K562 (cell line): Measurements from ENCODE around the gene KRT83. TPM values are rescaled to one million over a fixed set of nuclear protein-coding genes. Genes with fewer than 3 reads are reported as not detected.

Experiments
- ATAC-seq: fragments of 200-7000 bp; cut with Tn5 transposase; 3 replicates; pipeline ENCODE4 v1.9.1; 2020; ENCODE audit warnings: moderate library complexity
- BruUV-seq: library from RNA; stranded (reverse); fragments of 400-500 nt; replicated peaks from 2 replicates; lab custom pipeline; 2021; lab: Mats Ljungman, UMichigan
- CTCF ChIA-PET: fragments of 300-600 bp; formaldehyde crosslinking; extraction: SDS; loops from one replicate; lab custom pipeline; 2021; ENCODE audit warnings: low intra/inter-chr PET ratio; lab: Yijun Ruan, JAX
- POLR2A ChIA-PET: fragments of 300-600, 350-650 bp; sonication (Branson Sonifier 250); formaldehyde crosslinking; extraction: SDS; loops from one replicate; lab custom pipeline; 2021; ENCODE audit warnings: antibody characterized with exemption, inconsistent platforms; lab: Yijun Ruan, JAX
- DNase-seq, 4 experiments: peaks; one replicate each; pipeline versions ENCODE4 v3.0.0 to v3.0.0-alpha.2; 2011 to 2018; ENCODE audit warnings: low spot score in 3 of 4, mixed read lengths in 3 of 4; ENCODE audit errors: extremely low read depth in 1 of 4
- FAIRE-seq: peaks from 2 replicates; lab custom pipeline; 2011; peaks lifted over from hg19 to GRCh38; lab: Jason Lieb, UNC
- H2AFZ ChIP-seq: 2 replicates; pipeline ENCODE4 v1.6.0; 2011; ENCODE audit warnings: low read depth, low read length, control low read depth, inconsistent platforms
- H3K27ac ChIP-seq: fragments of 200-600 bp; 3 replicates; pipeline ENCODE4 v1.8.0; 2011; ENCODE audit warnings: low read depth, mild to moderate bottlenecking, control low read depth, inconsistent platforms, low read length, moderate library complexity, mixed read lengths; ENCODE audit errors: extremely low read depth
- H3K27me3 ChIP-seq, 2 experiments: fragments of 300-600 bp in 1 of 2; 2 replicates in 1 of 2; 3 replicates in 1 of 2; pipeline versions ENCODE4 v1.6.0 to v1.8.0; 2011; ENCODE audit warnings: inconsistent platforms in 2 of 2, low read length in 2 of 2, mild to moderate bottlenecking in 1 of 2, mixed read lengths in 1 of 2, moderate library complexity in 1 of 2; ENCODE audit not compliant: control insufficient read depth in 2 of 2, insufficient read depth in 2 of 2
- H3K36me3 ChIP-seq: fragments of 300-600 bp; 3 replicates; pipeline ENCODE4 v1.8.0; 2011; ENCODE audit warnings: mild to moderate bottlenecking, low read length, inconsistent platforms; ENCODE audit not compliant: control insufficient read depth, insufficient read depth
- H3K4me1 ChIP-seq, 2 experiments: fragments of 200-600 bp in 1 of 2; replicated peaks in 1 of 2; 2 replicates in 1 of 2; 3 replicates in 1 of 2; pipeline versions ENCODE4 v1.5.1 to v1.8.0; 2011; ENCODE audit warnings: inconsistent platforms in 2 of 2, low read length in 2 of 2, mild to moderate bottlenecking in 1 of 2, mixed read lengths in 1 of 2, moderate library complexity in 1 of 2; ENCODE audit not compliant: control insufficient read depth in 2 of 2, insufficient read depth in 2 of 2
- H3K4me2 ChIP-seq: 2 replicates; pipeline ENCODE4 v1.6.1; 2011; ENCODE audit warnings: low read length, control low read depth, inconsistent platforms, mixed read lengths; ENCODE audit not compliant: insufficient read depth
- H3K4me3 ChIP-seq: fragments of 200-600 bp; sonication (generic), shearing (Covaris generic); 2 replicates; pipeline ENCODE4 v1.5.1; 2016; ENCODE audit warnings: control low read depth, inconsistent platforms
- H3K79me2 ChIP-seq: fragments of 200-600 bp; 3 replicates; pipeline ENCODE4 v1.8.0; 2011; ENCODE audit warnings: low read length, inconsistent platforms; ENCODE audit not compliant: control insufficient read depth, insufficient read depth
- H3K9ac ChIP-seq, 2 experiments: 2 replicates each; pipeline versions ENCODE4 v1.6.0 to v1.6.1; 2011; ENCODE audit warnings: low read depth in 2 of 2, low read length in 2 of 2, control low read depth in 1 of 2, inconsistent platforms in 1 of 2, mild to moderate bottlenecking in 1 of 2, mixed read lengths in 1 of 2; ENCODE audit not compliant: insufficient read depth in 1 of 2
- H3K9me1 ChIP-seq: one replicate; pipeline ENCODE4 v1.6.0; 2011; ENCODE audit warnings: inconsistent platforms, mild to moderate bottlenecking, low read length, moderate library complexity; ENCODE audit not compliant: control insufficient read depth, insufficient read depth
- H3K9me3 ChIP-seq: replicated peaks from 2 replicates; pipeline ENCODE4 v1.5.1; 2011; ENCODE audit warnings: low read depth, low read length, inconsistent platforms; ENCODE audit not compliant: control insufficient read depth, insufficient read depth
- H4K20me1 ChIP-seq: replicated peaks from 2 replicates; pipeline ENCODE4 v1.6.1; 2011; ENCODE audit warnings: low read length, inconsistent platforms, mixed read lengths; ENCODE audit not compliant: control insufficient read depth, insufficient read depth
- SRF ChIP-seq, 2 experiments: fragments of 250-450, 450-650 bp in 1 of 2; sonication (Bioruptor Pico) in 1 of 2; sonication (generic) in 1 of 2; formaldehyde crosslinking; IDR thresholded peaks; 2 replicates each; pipeline versions ENCODE4 v1.5.0 to v1.5.1; 2020 to 2022; ENCODE audit warnings: mild to moderate bottlenecking in 1 of 2, missing genetic modification reagents in 1 of 2
- WGBS: fragments of 100-300 bp; shearing (Covaris generic); methylation state at CpG from one replicate; pipeline ENCODE4 v1.1.6; 2016; ENCODE audit warnings: low coverage, mixed read lengths; ENCODE audit not compliant: insufficient coverage; ENCODE audit errors: missing lambda C conversion rate; 5-methylcytosine and 5-hydroxymethylcytosine counted together
- in situ Hi-C: fragments of 300-500 bp; cut with MboI; formaldehyde crosslinking; loops from 4 replicates; pipeline ENCODE4 v1.15.0; 2018; ENCODE audit warnings: inconsistent platforms, mixed read lengths
- intact Hi-C: fragments of 100-400 bp; cut with micrococcal nuclease; formaldehyde crosslinking; loops from 2 replicates; pipeline ENCODE4 v1.14.2; 2022
- polyA plus RNA-seq, 8 experiments: library from polyadenylated mRNA; depleted of rRNA in 4 of 8; stranded (reverse) in 5 of 8; unstranded in 3 of 8; fragments of >200 nt; fragmentation: Nextera tagmentation in 2 of 8; fragmentation: Illumina TruSeq in 1 of 8; extraction: Ambion mirVana in 2 of 8; extraction: Trizol in 1 of 8; gene quantifications; 2 replicates each; pipeline versions ENCODE4 v1.2.1 to v1.2.3, GENCODE V29; 2011 to 2014; ENCODE audit warnings: inconsistent platforms in 1 of 8, missing spikeins in 1 of 8
- total RNA-seq, 7 experiments: library from RNA; depleted of rRNA in 6 of 7; stranded (reverse); fragments of >200 nt in 6 of 7; fragmentation: Illumina TruSeq in 2 of 7; extraction: Trizol in 2 of 7; gene quantifications; 2 replicates each; pipeline versions ENCODE4 v1.2.1 to v1.2.3, GENCODE V29; 2011 to 2021; ENCODE audit warnings: low replicate concordance in 1 of 7
- TF ChIP-seq, protein P1 (sequence below), 3 experiments: IDR thresholded peaks in 2 of 3; conservative IDR thresholded peaks in 1 of 3; 2 replicates each; pipeline ENCODE4 v1.5.1; 2011 to 2012; ENCODE audit warnings: low read length in 3 of 3, mild to moderate bottlenecking in 3 of 3, control low read depth in 2 of 3, improper control_type of control experiment in 1 of 3, inconsistent platforms in 1 of 3, low read depth in 1 of 3, mixed read lengths in 1 of 3, moderate library complexity in 1 of 3; ENCODE audit not compliant: insufficient read depth in 2 of 3

The KRT83 gene
- total and polyA plus RNA-seq, 9 of the 15 experiments (the other 6 are each of a cell fraction or from before 2014, with no cell fraction given), result not detected

DNA sequence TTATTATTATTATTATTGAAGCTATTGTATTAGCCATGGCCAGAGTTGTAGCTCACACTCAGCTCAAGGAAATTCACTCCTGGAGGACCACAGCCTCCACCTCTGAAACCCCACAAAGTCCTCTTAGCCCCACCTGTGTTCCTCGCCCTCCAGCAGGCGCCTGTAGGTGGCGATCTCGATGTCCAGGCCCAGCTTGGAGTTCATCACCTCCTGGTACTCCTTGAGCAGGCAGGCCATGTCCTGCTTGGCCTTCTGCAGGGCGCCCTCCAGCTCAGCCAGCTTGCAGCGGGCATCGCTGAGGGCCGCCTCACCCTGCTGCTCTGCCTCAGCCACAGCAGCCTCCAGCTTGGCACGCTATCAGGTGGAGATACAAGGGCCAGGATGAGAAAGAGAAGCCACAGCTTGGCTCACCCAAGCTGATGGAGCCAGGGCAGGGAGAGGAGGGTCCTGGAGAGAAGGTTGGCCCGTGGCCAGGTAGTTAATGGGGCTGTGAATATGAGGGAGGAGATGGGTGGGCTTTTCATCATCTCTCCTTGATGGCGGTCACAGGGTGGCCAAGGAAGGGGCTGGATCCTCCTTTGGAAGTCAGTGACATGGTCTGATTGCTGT lies 41.0 kb upstream of the KRT83 start:
- Histone ChIP-seq H3K4me2 (no peak overlapping the region), H3K9me1 (no peaks in the 10 kb centered on the region), H4K20me1 (peaks cover 2% of the 10 kb centered on the region; the same call in 1 of the 2 replicates), H3K27ac (no peak overlapping the region), H3K9ac (no peak overlapping the region), H3K79me2 (no peaks in the 10 kb centered on the region), H3K36me3 (no peaks in the 10 kb centered on the region), H3K27me3 (peaks cover 24 to 55% of the 10 kb centered on the region in 2 experiments; a peak in 4 of 5 replicates), H3K9me3 (no peaks in the 10 kb centered on the region), H2AFZ (no peak overlapping the region), H3K4me3 (no peak overlapping the region), H3K4me1 (no peaks in the 10 kb centered on the region)
- intact Hi-C loops, result loop anchor here (10.0 kb wide), 1 partner anchor 207 kb away; no protein-coding TSS in a partner anchor
- FAIRE-seq, result no peak
- ATAC-seq, result peak; percentile 68
- in situ Hi-C loops, result no loop called here
- CTCF ChIA-PET, result no interaction called here
- BruUV-seq, result no TSS peak
- DNase-seq, result peak in 3 of 4 experiments; percentile 23 to 38 (median 31)
- TF ChIP-seq, protein P1, sequence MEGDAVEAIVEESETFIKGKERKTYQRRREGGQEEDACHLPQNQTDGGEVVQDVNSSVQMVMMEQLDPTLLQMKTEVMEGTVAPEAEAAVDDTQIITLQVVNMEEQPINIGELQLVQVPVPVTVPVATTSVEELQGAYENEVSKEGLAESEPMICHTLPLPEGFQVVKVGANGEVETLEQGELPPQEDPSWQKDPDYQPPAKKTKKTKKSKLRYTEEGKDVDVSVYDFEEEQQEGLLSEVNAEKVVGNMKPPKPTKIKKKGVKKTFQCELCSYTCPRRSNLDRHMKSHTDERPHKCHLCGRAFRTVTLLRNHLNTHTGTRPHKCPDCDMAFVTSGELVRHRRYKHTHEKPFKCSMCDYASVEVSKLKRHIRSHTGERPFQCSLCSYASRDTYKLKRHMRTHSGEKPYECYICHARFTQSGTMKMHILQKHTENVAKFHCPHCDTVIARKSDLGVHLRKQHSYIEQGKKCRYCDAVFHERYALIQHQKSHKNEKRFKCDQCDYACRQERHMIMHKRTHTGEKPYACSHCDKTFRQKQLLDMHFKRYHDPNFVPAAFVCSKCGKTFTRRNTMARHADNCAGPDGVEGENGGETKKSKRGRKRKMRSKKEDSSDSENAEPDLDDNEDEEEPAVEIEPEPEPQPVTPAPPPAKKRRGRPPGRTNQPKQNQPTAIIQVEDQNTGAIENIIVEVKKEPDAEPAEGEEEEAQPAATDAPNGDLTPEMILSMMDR (IDR thresholded peaks at IDR 0.05 in 2 of 3, conservative IDR thresholded peaks at IDR 0.05 in 1 of 3; ENCODE audit: insufficient read depth in 2 of 3, low read depth in 1 of 3, low read length in 3 of 3), result peak; percentile 32 to 63 (median 50); a peak in 5 of 6 replicates
- no peak for TF ChIP-seq SRF (CRISPR knock-in tag; IDR thresholded peaks at IDR 0.05)
- under 1% methylated on average over 11 of the region's 11 CpGs for WGBS
- POLR2A ChIA-PET, result interaction anchor here (0.6 kb wide), 2 partner anchors 11 to 23 kb away, joined by 3 to 4 read pairs; partner anchors contain the start of gene KRT84
